ENCODE data around the gene TMC1. TPM values are rescaled to one million over a fixed set of nuclear protein-coding genes. Genes with fewer than 3 reads are reported as not detected.

The TMC1 gene
- total and polyA plus RNA-seq, 2 of the 13 experiments (the other 11 are each of a cell fraction or from before 2014, with no cell fraction given) = 0.02 to 0.03 TPM

DNA sequence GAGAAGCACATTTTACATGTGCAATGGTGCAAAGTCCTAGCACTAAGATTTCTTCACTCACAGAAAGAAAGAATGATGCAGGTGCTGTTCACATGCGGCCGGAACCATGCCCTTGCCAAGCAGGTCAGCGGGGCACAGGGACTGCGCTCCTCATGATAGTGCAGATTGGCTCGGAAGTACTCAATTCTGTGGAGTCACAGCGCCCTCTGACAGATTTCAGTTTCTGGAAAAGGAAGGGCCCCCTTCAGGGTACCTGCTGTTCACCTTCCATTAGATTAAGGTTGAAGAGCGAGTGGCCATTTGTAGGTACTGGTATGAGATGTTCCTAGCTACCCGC, 75.7 kb downstream of the TMC1 start:
- H2AFZ ChIP-seq (ENCODE audit: low read length) = no peak overlapping the region
- no peaks in the 10 kb centered on the region; a peak in 1 of 5 replicates for H3K27me3 ChIP-seq (ENCODE audit: control insufficient read depth in 1 of 2, insufficient read depth in 2 of 2, low read length in 2 of 2)
- no peak for FAIRE-seq
- no peaks in the 10 kb centered on the region for H3K79me2 ChIP-seq (ENCODE audit: insufficient read depth, low read length)
- no peak overlapping the region for H3K4me3 ChIP-seq (replicated peaks in 1 of 3; ENCODE audit: insufficient read depth in 1 of 3, low read depth in 2 of 3, low read length in 3 of 3)
- no TSS peak for BruUV-seq (replicated peaks)
- peak; percentile 40 for TF ChIP-seq STAG1 (CRISPR knock-in tag; IDR thresholded peaks at IDR 0.05)
- no peak for TF ChIP-seq ZNF839 (CRISPR knock-in tag; IDR thresholded peaks at IDR 0.05; ENCODE audit: borderline replicate concordance)
- TF ChIP-seq ZNF232 (CRISPR knock-in tag; IDR thresholded peaks at IDR 0.05; ENCODE audit: borderline replicate concordance) = no peak
- TF ChIP-seq ZNF251 (CRISPR knock-in tag; IDR thresholded peaks at IDR 0.05) = no peak
- no peak overlapping the region for H3K9ac ChIP-seq (ENCODE audit: insufficient read depth, low read depth, low read length)
- H3K4me2 ChIP-seq (ENCODE audit: low read depth, low read length) = no peak overlapping the region
- no peaks in the 10 kb centered on the region for H3K36me3 ChIP-seq (replicated peaks in 1 of 2; ENCODE audit: control insufficient read depth in 1 of 2, insufficient read depth in 2 of 2, low read length in 2 of 2)
- no peaks in the 10 kb centered on the region for H3K9me3 ChIP-seq (ENCODE audit: low read length)
- 54% methylated on average over 7 of the region's 8 CpGs for WGBS (ENCODE audit: low lambda C conversion rate)
- no peak for ATAC-seq
- intact Hi-C loops (cut with micrococcal nuclease; ENCODE audit: unreplicated experiment) (no loop called here), in situ Hi-C loops (cut with HindIII; ENCODE audit: extremely low pct_ligation_motif_present, low pct_unique_long_range_greater_than_20kb) (loop anchor here (25.0 kb wide), 1 partner anchor 560 kb away; no protein-coding TSS in a partner anchor)
- POLR2A ChIA-PET = no interaction called here
- DNase-seq (ENCODE audit: low spot score) = no peak
- H3K4me1 ChIP-seq (ENCODE audit: insufficient read depth, low read length) = no peaks in the 10 kb centered on the region
- no peaks in the 10 kb centered on the region for H4K20me1 ChIP-seq (ENCODE audit: insufficient read depth, low read length)
- no peak overlapping the region for H3K27ac ChIP-seq (ENCODE audit: extremely low read length, insufficient read depth, low read length)
- CTCF ChIA-PET (ENCODE audit: low intra/inter-chr PET ratio, low total read pairs) = interaction anchor here (0.7 kb wide), 1 partner anchor 317 kb away, joined by 3 read pairs; no protein-coding TSS in a partner anchor

DNA sequence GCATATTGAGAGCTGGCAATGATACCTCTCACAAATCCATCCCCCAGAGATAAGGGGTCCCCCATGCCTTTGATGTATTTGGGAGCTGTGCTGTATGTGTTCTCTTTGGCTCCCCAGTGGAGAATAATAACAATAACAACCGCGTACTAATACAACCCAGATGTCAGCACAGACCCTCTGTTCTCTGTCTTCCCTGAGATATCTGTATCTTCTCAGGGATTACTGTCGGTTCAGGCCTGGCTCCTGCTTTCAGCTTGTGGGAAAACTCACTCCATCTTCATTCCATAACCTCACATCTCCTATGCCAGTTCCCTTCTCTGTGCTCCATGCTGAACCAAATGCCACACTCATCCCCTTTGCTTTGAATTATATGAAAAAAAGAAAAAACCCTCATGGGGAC, 76.2 kb downstream of the TMC1 start:
- 66% methylated on average over 3 of the region's 3 CpGs for WGBS (ENCODE audit: low lambda C conversion rate)
- Histone ChIP-seq H2AFZ (ENCODE audit: low read length) (no peak overlapping the region), H3K9ac (ENCODE audit: insufficient read depth, low read depth, low read length) (no peak overlapping the region), H3K27ac (ENCODE audit: extremely low read length, insufficient read depth, low read length) (no peak overlapping the region), H4K20me1 (ENCODE audit: insufficient read depth, low read length) (no peaks in the 10 kb centered on the region), H3K36me3 (replicated peaks in 1 of 2; ENCODE audit: control insufficient read depth in 1 of 2, insufficient read depth in 2 of 2, low read length in 2 of 2) (no peaks in the 10 kb centered on the region), H3K79me2 (ENCODE audit: insufficient read depth, low read length) (no peaks in the 10 kb centered on the region), H3K4me2 (ENCODE audit: low read depth, low read length) (no peak overlapping the region), H3K4me3 (replicated peaks in 1 of 3; ENCODE audit: insufficient read depth in 1 of 3, low read depth in 2 of 3, low read length in 3 of 3) (no peak overlapping the region), H3K4me1 (ENCODE audit: insufficient read depth, low read length) (no peaks in the 10 kb centered on the region), H3K9me3 (ENCODE audit: low read length) (no peaks in the 10 kb centered on the region), H3K27me3 (ENCODE audit: control insufficient read depth in 1 of 2, insufficient read depth in 2 of 2, low read length in 2 of 2) (no peaks in the 10 kb centered on the region; a peak in 1 of 5 replicates)
- DNase-seq (ENCODE audit: low spot score) (no peak), ATAC-seq (no peak), FAIRE-seq (no peak)
- ChIA-PET POLR2A (no interaction called here), CTCF (ENCODE audit: low intra/inter-chr PET ratio, low total read pairs) (interaction anchor here (0.7 kb wide), 1 partner anchor 317 kb away, joined by 3 read pairs; no protein-coding TSS in a partner anchor)
- intact Hi-C loops (cut with micrococcal nuclease; ENCODE audit: unreplicated experiment) = no loop called here
- in situ Hi-C loops (cut with HindIII; ENCODE audit: extremely low pct_ligation_motif_present, low pct_unique_long_range_greater_than_20kb) = loop anchor here (25.0 kb wide), 1 partner anchor 560 kb away; no protein-coding TSS in a partner anchor
- no TSS peak for BruUV-seq (replicated peaks)
- TF ChIP-seq ZNF841 (CRISPR knock-in tag; IDR thresholded peaks at IDR 0.05; ENCODE audit: borderline replicate concordance) (no peak), ZNF224 (CRISPR knock-in tag; IDR thresholded peaks at IDR 0.05) (no peak), NPAS2 (CRISPR knock-in tag; IDR thresholded peaks at IDR 0.05; ENCODE audit: borderline replicate concordance) (no peak), HNRNPLL (IDR thresholded peaks at IDR 0.05; ENCODE audit: low read depth, low read length, poor library complexity, severe bottlenecking) (no peak), IRX3 (CRISPR knock-in tag; IDR thresholded peaks at IDR 0.05; ENCODE audit: borderline replicate concordance, low read depth) (no peak), ISX (CRISPR knock-in tag; conservative IDR thresholded peaks at IDR 0.05) (no peak), MTA3 (CRISPR knock-in tag; IDR thresholded peaks at IDR 0.05) (no peak), ZNF644 (CRISPR knock-in tag; IDR thresholded peaks at IDR 0.05; ENCODE audit: low read depth) (no peak), ZNF329 (CRISPR knock-in tag; IDR thresholded peaks at IDR 0.05; ENCODE audit: low read depth) (no peak), HOXD1 (CRISPR knock-in tag; IDR thresholded peaks at IDR 0.05) (no peak)
- TF ChIP-seq, protein P1, sequence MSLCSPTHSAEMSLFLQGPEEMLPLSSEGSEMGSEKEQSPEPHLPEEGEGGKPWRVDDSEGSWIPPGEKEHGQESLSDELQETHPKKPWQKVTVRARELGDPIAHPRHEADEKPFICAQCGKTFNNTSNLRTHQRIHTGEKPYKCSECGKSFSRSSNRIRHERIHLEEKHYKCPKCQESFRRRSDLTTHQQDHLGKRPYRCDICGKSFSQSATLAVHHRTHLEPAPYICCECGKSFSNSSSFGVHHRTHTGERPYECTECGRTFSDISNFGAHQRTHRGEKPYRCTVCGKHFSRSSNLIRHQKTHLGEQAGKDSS (CRISPR knock-in tag; IDR thresholded peaks at IDR 0.05; ENCODE audit: borderline replicate concordance, low read depth) = no peak
- TF ChIP-seq, protein P2, sequence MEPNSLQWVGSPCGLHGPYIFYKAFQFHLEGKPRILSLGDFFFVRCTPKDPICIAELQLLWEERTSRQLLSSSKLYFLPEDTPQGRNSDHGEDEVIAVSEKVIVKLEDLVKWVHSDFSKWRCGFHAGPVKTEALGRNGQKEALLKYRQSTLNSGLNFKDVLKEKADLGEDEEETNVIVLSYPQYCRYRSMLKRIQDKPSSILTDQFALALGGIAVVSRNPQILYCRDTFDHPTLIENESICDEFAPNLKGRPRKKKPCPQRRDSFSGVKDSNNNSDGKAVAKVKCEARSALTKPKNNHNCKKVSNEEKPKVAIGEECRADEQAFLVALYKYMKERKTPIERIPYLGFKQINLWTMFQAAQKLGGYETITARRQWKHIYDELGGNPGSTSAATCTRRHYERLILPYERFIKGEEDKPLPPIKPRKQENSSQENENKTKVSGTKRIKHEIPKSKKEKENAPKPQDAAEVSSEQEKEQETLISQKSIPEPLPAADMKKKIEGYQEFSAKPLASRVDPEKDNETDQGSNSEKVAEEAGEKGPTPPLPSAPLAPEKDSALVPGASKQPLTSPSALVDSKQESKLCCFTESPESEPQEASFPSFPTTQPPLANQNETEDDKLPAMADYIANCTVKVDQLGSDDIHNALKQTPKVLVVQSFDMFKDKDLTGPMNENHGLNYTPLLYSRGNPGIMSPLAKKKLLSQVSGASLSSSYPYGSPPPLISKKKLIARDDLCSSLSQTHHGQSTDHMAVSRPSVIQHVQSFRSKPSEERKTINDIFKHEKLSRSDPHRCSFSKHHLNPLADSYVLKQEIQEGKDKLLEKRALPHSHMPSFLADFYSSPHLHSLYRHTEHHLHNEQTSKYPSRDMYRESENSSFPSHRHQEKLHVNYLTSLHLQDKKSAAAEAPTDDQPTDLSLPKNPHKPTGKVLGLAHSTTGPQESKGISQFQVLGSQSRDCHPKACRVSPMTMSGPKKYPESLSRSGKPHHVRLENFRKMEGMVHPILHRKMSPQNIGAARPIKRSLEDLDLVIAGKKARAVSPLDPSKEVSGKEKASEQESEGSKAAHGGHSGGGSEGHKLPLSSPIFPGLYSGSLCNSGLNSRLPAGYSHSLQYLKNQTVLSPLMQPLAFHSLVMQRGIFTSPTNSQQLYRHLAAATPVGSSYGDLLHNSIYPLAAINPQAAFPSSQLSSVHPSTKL (CRISPR knock-in tag; IDR thresholded peaks at IDR 0.05) = no peak

Data from HepG2 (cell line).